Erythroblast (primary cell): ENCODE data around the gene ZBTB44.
"Not testable (repeated sequence)": the region's sequence is repeated elsewhere in the genome, so short reads cannot be mapped to it uniquely, and the experiment has no call there.

Source experiments
- DNase-seq, 2 experiments: peaks; one replicate each; lab custom pipeline; 2025; lab: John Stamatoyannopoulos, UW
- GATA1 ChIP-seq: IDR thresholded peaks from 2 replicates; pipeline ENCODE4 v1.6.1; 2011; ENCODE audit warnings: low read depth, mild to moderate bottlenecking, control low read depth, low read length, moderate library complexity
- POLR2A ChIP-seq: IDR thresholded peaks from 2 replicates; pipeline ENCODE4 v1.6.1; 2011; ENCODE audit warnings: mild to moderate bottlenecking, low read length

The ZBTB44 gene

DNA sequence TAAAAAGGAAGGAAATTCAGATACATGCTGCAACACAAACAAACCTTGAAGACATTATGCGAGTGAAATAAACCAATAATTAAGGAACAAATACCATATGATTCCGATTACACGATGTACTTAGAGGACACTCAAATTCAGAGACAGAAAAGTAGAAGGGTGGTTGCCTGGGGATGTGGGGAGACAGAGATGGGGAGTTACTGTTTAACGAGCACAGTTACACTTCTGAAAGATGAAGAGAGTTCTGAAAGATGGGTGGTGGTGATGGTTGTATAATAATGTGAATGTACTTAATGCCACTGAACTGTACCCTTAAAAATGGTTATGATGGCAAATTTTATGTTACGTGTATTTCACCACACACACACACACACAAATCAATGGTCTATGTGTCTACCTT lies 14.7 kb downstream of the ZBTB44 start:
- TF ChIP-seq POLR2A (no peak), GATA1 (no peak)
- DNase-seq = no peak

DNA sequence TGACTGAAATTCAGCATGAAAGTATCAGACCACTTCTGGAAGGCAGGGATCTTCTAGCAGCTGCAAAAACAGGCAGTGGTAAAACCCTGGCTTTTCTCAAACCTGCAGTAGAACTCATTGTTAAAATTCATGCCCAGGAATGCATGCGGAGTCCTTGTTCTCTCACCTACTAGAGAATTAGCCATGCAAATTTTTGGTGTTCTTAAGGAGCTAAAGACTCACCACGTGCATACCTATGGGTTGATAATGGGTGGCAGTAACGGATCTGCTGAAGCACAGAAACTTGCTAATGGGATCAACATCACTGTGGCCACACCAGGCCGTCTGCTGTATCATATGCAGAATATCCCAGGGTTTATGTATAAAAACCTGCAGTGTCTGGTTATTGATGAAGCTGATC lies 19.1 kb downstream of the ZBTB44 start:
- TF ChIP-seq GATA1 = no peak
- TF ChIP-seq POLR2A = no peak
- no peak for DNase-seq

DNA sequence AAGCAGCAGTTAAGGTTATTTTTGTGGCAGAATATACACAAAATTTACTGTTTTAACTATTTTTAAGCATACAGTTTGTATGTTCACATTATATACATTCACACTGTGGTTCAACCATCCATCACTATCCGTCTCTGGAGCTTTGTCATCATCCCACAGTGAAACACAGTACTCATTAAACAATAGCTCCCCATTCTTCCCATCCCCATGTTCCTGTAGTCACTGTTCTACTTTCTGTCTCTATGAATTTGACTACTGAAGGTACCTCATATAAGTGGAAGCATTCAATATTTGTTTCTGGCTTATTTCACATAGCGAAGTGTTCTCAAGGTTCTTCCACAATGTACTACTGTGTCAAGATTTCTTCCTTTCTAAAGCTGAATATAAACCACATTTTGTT lies 32.6 kb downstream of the ZBTB44 start:
- no peak for TF ChIP-seq GATA1
- no peak for TF ChIP-seq POLR2A
- no peak for DNase-seq

DNA sequence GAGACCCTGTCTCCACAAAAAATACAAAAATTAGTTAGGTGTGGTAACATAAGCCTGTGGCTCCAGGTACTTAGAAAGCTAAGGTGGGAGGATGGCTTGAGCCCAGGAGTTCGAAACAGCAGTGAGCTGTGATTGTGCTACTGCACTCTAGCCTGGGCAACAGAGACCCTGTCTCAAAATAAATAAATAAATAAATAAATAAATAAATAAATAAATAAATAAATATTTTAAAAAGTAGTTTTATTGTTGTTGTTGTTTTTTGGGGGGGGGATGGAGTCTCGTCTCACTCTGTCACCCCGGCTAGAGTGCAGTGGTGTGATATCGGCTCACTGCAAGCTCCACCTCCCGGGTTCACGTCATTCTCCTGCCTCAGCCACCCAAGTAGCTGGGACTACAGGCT lies 33.4 kb downstream of the ZBTB44 start:
- DNase-seq = not testable (repeated sequence)

DNA sequence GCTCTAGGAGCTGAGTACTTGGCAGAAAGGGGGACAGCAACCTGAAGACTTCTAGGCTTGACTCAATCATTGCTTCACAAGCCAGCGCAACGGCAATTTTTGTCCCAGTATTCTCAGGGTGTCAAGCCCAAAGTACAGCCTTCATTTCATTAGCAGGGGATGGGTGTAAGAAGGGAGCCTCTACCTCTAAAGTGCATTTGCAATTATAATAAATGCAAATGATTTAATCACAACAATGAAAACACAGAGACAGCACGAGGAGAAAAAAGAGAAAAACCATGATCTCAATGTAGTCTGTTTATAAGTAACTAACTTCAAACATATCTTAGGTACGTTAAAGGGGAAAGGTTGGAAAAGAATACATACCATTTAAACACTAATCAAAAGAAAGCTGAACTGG lies 34.7 kb downstream of the ZBTB44 start:
- TF ChIP-seq POLR2A (no peak), GATA1 (no peak)

DNA sequence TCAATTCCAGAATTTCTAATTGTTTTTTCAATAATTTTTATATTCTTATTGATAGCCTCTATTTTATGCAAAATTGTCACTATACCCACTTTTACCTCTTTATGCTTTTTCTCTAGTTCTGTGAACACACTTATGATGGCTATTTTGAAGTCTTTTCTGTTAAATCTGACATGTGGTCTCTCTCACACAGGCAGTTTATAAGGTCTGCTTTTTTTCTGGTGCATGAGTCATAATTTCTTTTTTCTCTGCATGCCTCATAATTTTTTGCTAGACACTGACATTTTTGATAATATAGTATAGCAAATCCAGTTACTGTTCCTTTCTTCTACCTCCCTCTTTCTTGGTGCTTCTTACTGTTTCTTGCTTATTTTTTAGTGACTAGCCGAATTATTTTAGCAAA lies 36.0 kb downstream of the ZBTB44 start:
- TF ChIP-seq POLR2A (no peak), GATA1 (no peak)
- DNase-seq = no peak

More for the DNA sequence above, 34.7 kb downstream of the ZBTB44 start:
- DNase-seq = no peak

DNA sequence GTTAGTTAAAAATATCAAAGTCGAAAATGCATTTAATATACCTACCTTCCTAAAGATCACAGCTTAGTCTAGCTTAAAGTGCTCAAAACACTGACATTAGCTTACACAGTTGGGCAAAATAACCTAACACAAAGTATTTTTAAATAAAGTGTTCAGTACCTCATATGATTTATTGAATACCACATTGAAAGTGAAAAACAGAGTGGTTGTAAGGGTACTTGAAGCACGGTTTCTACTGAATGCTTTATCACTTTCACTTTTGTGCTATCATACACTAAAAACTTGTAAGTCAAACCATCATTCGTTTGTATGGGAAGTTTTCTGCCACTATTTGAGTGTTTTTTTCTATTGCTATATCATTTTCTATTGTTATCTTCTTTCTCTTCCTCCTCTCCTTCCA lies 36.6 kb downstream of the ZBTB44 start:
- no peak for DNase-seq
- TF ChIP-seq POLR2A (no peak), GATA1 (no peak)

DNA sequence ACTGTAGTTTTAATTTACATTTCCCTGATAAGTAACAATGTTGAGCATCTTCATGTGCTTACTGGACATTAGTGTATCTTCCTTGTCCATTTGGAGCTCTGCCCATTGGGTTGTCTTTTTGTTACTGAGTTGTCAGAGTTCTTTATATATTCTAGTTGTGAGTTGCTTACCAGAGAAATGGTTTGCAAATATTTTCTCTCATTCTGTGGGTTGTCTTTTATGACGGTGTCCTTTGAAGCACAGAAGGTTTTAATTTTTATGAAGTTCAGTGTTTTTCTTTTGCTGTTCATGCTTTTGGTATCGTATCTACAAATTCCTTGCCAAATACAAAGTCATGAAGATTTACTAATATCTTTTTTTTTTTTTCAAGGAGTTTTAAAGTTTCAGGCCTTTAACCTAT lies 42.4 kb downstream of the ZBTB44 start:
- no peak for TF ChIP-seq GATA1
- no peak for TF ChIP-seq POLR2A

DNA sequence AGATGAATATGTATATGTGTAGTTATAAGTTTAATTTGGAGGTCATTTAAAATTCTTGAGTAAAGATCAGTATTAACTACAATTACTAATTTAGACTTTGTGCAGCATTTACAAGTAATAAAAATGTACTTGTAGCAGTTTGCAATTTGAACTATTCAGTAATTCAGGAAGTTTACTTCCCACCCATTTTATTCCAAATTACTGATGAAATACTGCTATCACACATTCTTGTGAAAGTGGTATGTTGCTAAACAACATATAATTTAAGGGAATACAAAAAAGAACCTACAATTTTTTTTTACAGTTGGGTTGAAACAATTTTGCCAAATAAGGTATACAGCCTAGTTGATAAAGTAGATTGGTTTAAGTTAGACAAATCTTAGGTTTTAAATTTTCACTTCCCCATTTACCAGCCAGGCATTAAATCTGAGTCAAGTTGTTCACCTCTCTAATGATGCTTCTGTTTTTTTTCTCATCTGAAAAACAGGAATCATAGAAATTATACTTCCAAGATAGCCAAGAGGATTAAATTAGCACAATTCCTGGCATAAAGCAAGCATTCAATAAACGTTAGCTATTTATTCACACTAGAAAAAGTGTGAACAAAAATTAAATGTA lies 45.3 kb downstream of the ZBTB44 start:
- TF ChIP-seq POLR2A (no peak), GATA1 (no peak)
- DNase-seq = no peak

More for the DNA sequence above, 42.4 kb downstream of the ZBTB44 start:
- no peak for DNase-seq

DNA sequence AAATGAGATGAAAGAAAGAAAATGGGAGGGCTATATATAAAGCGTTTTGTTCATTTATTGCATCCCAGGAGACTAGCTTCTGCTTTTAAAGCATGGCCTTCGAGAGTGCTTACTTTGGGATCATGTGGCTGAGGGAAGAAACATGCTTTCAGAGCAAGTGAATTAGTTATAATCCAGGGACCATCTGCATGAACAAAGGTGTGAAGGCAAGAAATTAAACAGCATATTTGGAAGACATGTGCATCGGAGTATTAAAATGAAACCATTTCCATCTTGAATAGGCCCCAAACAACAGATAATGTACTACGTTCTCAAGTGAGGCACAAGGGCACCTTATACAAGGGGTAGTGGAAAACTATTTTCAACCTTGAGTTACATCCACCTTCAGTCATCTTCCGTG lies 51.4 kb downstream of the ZBTB44 start:
- no peak for DNase-seq
- TF ChIP-seq POLR2A (no peak), GATA1 (no peak)

DNA sequence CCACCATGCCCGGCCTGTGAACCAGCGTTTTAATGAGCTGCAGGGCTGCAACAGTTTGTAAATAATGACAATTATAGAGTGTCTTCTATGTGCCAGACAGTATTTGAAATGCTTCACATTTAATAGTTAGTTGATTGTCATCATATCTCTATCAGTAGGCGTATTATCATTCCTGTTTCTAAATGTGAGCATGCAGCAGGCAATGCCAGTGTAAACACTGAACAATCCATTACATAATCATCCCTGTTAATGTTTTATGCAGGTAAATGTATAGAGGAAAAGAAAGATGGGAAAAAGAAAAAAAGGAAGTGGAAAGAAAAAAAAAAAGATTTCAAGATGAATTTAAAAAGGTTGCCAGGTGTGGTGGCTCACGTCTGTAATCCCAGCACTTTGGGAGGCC lies 52.3 kb downstream of the ZBTB44 start:
- no peak for TF ChIP-seq POLR2A
- TF ChIP-seq GATA1 = no peak
- no peak for DNase-seq

DNA sequence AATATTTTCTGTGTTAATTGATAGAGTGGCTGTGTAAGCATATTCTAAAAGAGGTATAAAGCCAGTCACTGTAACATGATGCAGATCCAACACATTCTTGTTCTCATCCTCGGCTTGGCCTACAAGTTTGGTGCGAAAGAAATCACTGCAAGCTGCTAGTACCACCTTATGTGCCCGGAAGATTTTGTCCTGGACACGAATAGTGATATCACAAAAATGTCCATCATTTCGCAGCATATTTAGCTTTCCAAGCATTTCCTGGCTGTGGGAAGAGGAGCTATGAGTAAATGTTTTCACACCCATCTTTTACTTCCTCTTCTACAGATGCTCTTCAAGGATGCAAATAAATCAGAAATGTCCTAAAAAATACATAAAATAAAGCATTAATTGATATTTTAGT lies 53.1 kb downstream of the ZBTB44 start:
- no peak for DNase-seq
- TF ChIP-seq GATA1 (no peak), POLR2A (no peak)

DNA sequence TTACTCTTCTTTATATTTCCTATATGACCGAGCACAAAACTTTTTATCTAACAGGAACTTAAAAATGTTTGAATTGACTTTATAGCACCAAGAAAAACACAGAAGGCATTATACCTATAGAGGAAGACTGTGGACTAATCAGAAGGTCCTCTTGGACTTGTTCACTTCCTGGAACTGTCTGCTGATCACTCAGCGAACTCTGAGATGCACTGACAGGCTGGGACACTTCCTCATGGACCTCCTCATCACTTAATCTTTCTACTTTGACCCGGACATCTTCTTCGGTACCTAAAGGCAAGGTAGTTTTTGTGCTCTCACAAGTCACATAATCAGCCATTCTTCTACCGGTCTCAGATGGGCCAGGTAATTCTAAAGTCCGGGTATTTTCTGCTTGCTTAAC lies 54.0 kb downstream of the ZBTB44 start:
- DNase-seq = no peak
- no peak for TF ChIP-seq GATA1
- no peak for TF ChIP-seq POLR2A

DNA sequence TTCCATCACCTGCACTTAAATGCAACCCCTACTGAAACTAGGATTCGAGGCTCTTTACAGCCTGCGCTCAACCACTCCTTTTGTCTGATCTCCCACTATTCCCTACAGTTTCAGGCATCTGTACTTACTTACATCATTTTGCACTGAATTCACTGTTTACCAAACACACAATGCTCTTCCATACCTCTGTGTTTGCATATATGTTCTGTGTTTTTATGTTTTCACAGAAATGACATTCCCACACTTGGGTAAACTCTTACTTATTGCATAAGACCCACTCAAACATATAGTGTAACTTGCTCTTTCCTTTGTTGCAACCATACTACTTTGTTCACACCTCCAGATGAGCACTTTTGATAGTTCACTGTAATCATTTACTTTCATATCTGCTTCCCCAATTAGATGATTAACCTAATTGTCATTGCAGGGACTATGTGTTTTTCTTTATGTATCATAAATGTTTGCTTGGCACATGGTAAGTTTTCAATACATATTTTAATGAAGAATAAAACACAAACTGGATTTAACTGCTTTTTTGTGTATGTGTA lies 54.6 kb downstream of the ZBTB44 start:
- TF ChIP-seq GATA1 = no peak

DNA sequence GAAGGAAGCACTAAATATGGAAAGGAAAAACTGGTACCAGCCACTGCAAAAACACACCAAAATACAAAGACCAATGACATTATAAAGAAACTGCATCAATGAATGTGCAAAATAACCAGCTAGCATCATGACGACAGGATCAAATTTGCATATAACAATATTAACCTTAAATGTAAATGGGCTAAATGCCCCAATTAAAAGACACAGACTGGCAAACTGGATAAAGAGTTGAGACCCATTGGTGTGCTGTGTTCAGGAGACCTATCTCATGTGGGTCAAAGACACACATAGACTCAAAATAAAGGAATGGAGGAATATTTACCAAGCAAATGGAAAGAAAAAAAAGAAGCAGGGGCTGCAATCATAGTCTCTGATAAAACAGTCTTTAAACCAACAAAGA lies 63.0 kb downstream of the ZBTB44 start:
- peak; percentile 3 to 12 for DNase-seq

More for the DNA sequence above, 54.6 kb downstream of the ZBTB44 start:
- no peak for DNase-seq

DNA sequence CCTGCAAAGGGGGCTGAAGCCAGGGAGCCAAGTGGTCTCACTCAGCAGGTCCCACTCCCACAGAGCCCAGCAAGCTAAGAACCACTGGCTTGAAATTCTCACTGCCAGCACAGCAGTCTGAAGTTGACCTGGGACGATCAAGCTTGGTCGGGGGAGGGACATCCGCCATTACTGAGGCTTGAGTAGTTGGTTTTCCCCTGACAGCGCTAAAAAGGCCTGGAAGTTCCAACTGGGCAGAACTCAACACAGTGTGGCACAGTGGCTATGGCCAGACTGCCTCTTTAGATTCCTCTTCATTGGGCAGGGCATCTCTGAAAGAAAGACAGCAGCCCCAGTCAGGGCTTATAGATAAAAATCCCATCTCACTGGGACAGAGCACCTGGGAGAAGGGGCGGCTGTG lies 64.8 kb downstream of the ZBTB44 start:
- DNase-seq = not testable (repeated sequence)
